ENCODE data around the gene SOS2.
"Not testable (repeated sequence)": the region's sequence is repeated elsewhere in the genome, so short reads cannot be mapped to it uniquely, and the experiment has no call there.

GRCh38 chr14:50167381-50167780 lies 64.0 kb downstream of the SOS2 start:
- TF ChIP-seq CTCF (IDR thresholded peaks at IDR 0.05; ENCODE audit: insufficient read depth, low read length, poor library complexity, severe bottlenecking); EZH2phosphoT487 (conservative IDR thresholded peaks at IDR 0.05; ENCODE audit: low read length): not testable (repeated sequence)

Data from SU-DHL-6 (cell line).